Tibial nerve (tissue), 4 donors: ENCODE measurements around the gene STX8. TPM values are rescaled to one million over a fixed set of nuclear protein-coding genes. Genes with fewer than 3 reads are reported as not detected.

Experiments
- DNase-seq, 2 donors: peaks; one replicate each; pipeline ENCODE4 v3.0.0-alpha.2; 2019; ENCODE audit warnings: low spot score in 2 of 2
- H3K27ac ChIP-seq, 4 donors: fragments of 200-600 bp; sonication (generic) in 3 of 4; one replicate each; pipeline ENCODE4 v1.5.1; 2017 to 2019; ENCODE audit warnings: mild to moderate bottlenecking in 1 of 4
- H3K27me3 ChIP-seq, 2 donors: fragments of 200-600 bp; sonication (generic) in 1 of 2; one replicate each; pipeline versions ENCODE4 v1.5.1 to v1.6.0; 2017 to 2019
- H3K36me3 ChIP-seq, 3 donors: fragments of 200-600 bp; sonication (generic); one replicate each; pipeline ENCODE4 v1.5.1; 2018 to 2019
- H3K4me1 ChIP-seq, 4 donors: fragments of 200-600 bp; sonication (generic) in 3 of 4; one replicate each; pipeline ENCODE4 v1.5.1; 2017 to 2019
- H3K4me3 ChIP-seq, 4 donors: fragments of 200-600 bp; sonication (generic) in 3 of 4; one replicate each; pipeline ENCODE4 v1.5.1; 2017 to 2019; ENCODE audit warnings: mild to moderate bottlenecking in 1 of 4, moderate library complexity in 1 of 4
- H3K9me3 ChIP-seq, 4 donors: fragments of 200-600 bp; sonication (generic) in 3 of 4; one replicate each; pipeline ENCODE4 v1.5.1; 2017 to 2019
- CTCF ChIP-seq, 5 experiments: fragments of 200-600 bp in 3 of 5; fragments of 450-650 bp in 2 of 5; sonication (generic) in 3 of 5; IDR thresholded peaks; one replicate each; pipeline ENCODE4 v1.5.1; 2016 to 2019; ENCODE audit warnings: antibody characterized with exemption in 5 of 5, mild to moderate bottlenecking in 3 of 5, moderate library complexity in 2 of 5
- EP300 ChIP-seq, 2 donors: sonication (generic); formaldehyde crosslinking; IDR thresholded peaks; one replicate each; pipeline ENCODE4 v1.6.1; 2017; ENCODE audit warnings: antibody characterized with exemption in 2 of 2, mild to moderate bottlenecking in 1 of 2
- POLR2A ChIP-seq, 2 donors: fragments of 450-650 bp; IDR thresholded peaks; one replicate each; pipeline ENCODE4 v1.6.1; 2017; ENCODE audit warnings: antibody characterized with exemption in 2 of 2, mild to moderate bottlenecking in 2 of 2, moderate library complexity in 2 of 2
- WGBS, 2 donors: methylation state at CpG; one replicate each; pipeline ENCODE4 v1.1.5; 2018; 5-methylcytosine and 5-hydroxymethylcytosine counted together
- total RNA-seq, 4 donors: library from RNA; depleted of rRNA; stranded (reverse); fragments of >200 nt; gene quantifications; one replicate each; pipeline ENCODE4 v1.1.0, GENCODE V29; 2016

The STX8 gene
- total RNA-seq, 4 donors from 2014 or later: 57.7 to 97.2 (median 69.1) TPM

GRCh38 chr17:9294661-9295210, 280.9 kb downstream of the STX8 start:
- Histone ChIP-seq H3K4me3 (no peak overlapping the region), H3K36me3 (no peaks in the 10 kb centered on the region), H3K4me1 (peaks cover 0 to 13% (median 3%) of the 10 kb centered on the region in 4 donors), H3K27ac (no peak overlapping the region), H3K27me3 (no peaks in the 10 kb centered on the region), H3K9me3 (no peaks in the 10 kb centered on the region)
- DNase-seq: no peak
- WGBS, 2 donors: 80 to 88% methylated on average over 4 of the region's 4 CpGs
- TF ChIP-seq CTCF (IDR thresholded peaks at IDR 0.05) (no peak), POLR2A (IDR thresholded peaks at IDR 0.05) (no peak), EP300 (IDR thresholded peaks at IDR 0.05) (no peak)

GRCh38 chr17:9292561-9292941, 283.1 kb downstream of the STX8 start:
- H3K36me3 ChIP-seq: no peaks in the 10 kb centered on the region
- TF ChIP-seq POLR2A (IDR thresholded peaks at IDR 0.05) (no peak), EP300 (IDR thresholded peaks at IDR 0.05) (no peak), CTCF (IDR thresholded peaks at IDR 0.05) (no peak)
- peaks cover 0 to 13% (median 3%) of the 10 kb centered on the region in 4 donors for H3K4me1 ChIP-seq
- 61 to 74% methylated on average over 2 of the region's 2 CpGs for WGBS, 2 donors
- no peaks in the 10 kb centered on the region for H3K27me3 ChIP-seq
- H3K9me3 ChIP-seq: no peaks in the 10 kb centered on the region
- DNase-seq: no peak
- H3K27ac ChIP-seq: peak overlapping the region in 2 of 4 donors; percentile 6 to 12
- no peak overlapping the region for H3K4me3 ChIP-seq

- H3K27ac ChIP-seq: peak overlapping the region in 3 of 4 donors; percentile 6 to 62 (median 12)
- H3K4me3 ChIP-seq: no peak overlapping the region
- no peaks in the 10 kb centered on the region for H3K27me3 ChIP-seq
- no peaks in the 10 kb centered on the region for H3K36me3 ChIP-seq
- no peaks in the 10 kb centered on the region for H3K9me3 ChIP-seq
- 40% methylated on average over 8 of the region's 8 CpGs for WGBS, 2 donors
- H3K4me1 ChIP-seq: peaks cover 0 to 13% (median 3%) of the 10 kb centered on the region in 4 donors
- DNase-seq: peak; percentile 32 to 38
- TF ChIP-seq EP300 (IDR thresholded peaks at IDR 0.05) (no peak), CTCF (IDR thresholded peaks at IDR 0.05) (peak; percentile 42 to 73 (median 60))
These were observed 283.6 kb downstream of the STX8 start for GRCh38 chr17:9291912-9292560.

- H3K4me3 ChIP-seq: no peak overlapping the region
- no peaks in the 10 kb centered on the region for H3K9me3 ChIP-seq
- WGBS, 2 donors: 74 to 84% methylated on average over 7 of the region's 7 CpGs
- no peak for DNase-seq
- H3K36me3 ChIP-seq: no peaks in the 10 kb centered on the region
- H3K27ac ChIP-seq: no peak overlapping the region
- H3K27me3 ChIP-seq: no peaks in the 10 kb centered on the region
- no peak for TF ChIP-seq EP300 (IDR thresholded peaks at IDR 0.05)
- no peak for TF ChIP-seq POLR2A (IDR thresholded peaks at IDR 0.05)
- TF ChIP-seq CTCF (IDR thresholded peaks at IDR 0.05): no peak
- H3K4me1 ChIP-seq: peaks cover 0 to 23% (median 6%) of the 10 kb centered on the region in 4 donors
These were observed 285.4 kb downstream of the STX8 start for GRCh38 chr17:9290226-9290613.

GRCh38 chr17:9287306-9287705, 288.3 kb downstream of the STX8 start:
- H3K9me3 ChIP-seq: no peaks in the 10 kb centered on the region
- peaks cover 0 to 21% (median 7%) of the 10 kb centered on the region in 4 donors for H3K4me1 ChIP-seq
- no peak for DNase-seq
- no peak for TF ChIP-seq EP300 (IDR thresholded peaks at IDR 0.05)
- no peak for TF ChIP-seq CTCF (IDR thresholded peaks at IDR 0.05)
- no peak for TF ChIP-seq POLR2A (IDR thresholded peaks at IDR 0.05)
- no peaks in the 10 kb centered on the region for H3K27me3 ChIP-seq
- 84 to 87% methylated on average over 2 of the region's 2 CpGs for WGBS, 2 donors
- H3K4me3 ChIP-seq: no peak overlapping the region
- H3K36me3 ChIP-seq: no peaks in the 10 kb centered on the region
- H3K27ac ChIP-seq: no peak overlapping the region
